Muscle of leg (tissue), 11 donors: ENCODE measurements around the gene STAB2. TPM values are rescaled to one million over a fixed set of nuclear protein-coding genes. Genes with fewer than 3 reads are reported as not detected.

Experiments used
- DNase-seq: peaks from one replicate; pipeline ENCODE4 v3.0.0; 2013
- H3K27ac ChIP-seq: one replicate; pipeline ENCODE4 v1.5.1; 2013; ENCODE audit warnings: mild to moderate bottlenecking, low read length, control low read depth
- H3K27me3 ChIP-seq: one replicate; pipeline ENCODE4 v1.6.1; 2013; ENCODE audit warnings: low read length; ENCODE audit not compliant: control insufficient read depth, insufficient read depth
- H3K36me3 ChIP-seq: one replicate; pipeline ENCODE4 v1.6.1; 2013; ENCODE audit warnings: low read length; ENCODE audit not compliant: control insufficient read depth, insufficient read depth
- H3K4me1 ChIP-seq: one replicate; pipeline ENCODE4 v1.6.1; 2013; ENCODE audit warnings: low read length; ENCODE audit not compliant: control insufficient read depth, insufficient read depth
- H3K4me3 ChIP-seq: one replicate; pipeline ENCODE4 v1.5.1; 2013; ENCODE audit warnings: low read length, control low read depth
- H3K9me3 ChIP-seq: replicated peaks from 2 replicates; pipeline ENCODE4 v1.6.1; 2013; ENCODE audit warnings: low read depth, low read length; ENCODE audit not compliant: control insufficient read depth
- WGBS: methylation state at CpG from one replicate; pipeline ENCODE4 v1.1.5; 2013; ENCODE audit warnings: missing lambda C conversion rate; ENCODE audit not compliant: insufficient coverage; 5-methylcytosine and 5-hydroxymethylcytosine counted together
- polyA plus RNA-seq, 8 donors: library from polyadenylated mRNA; unstranded; fragments of 120-200 nt; gene quantifications; one replicate each; pipeline versions ENCODE4 v1.2.1 to v1.2.3, GENCODE V29; 2013; ENCODE audit warnings: inconsistent platforms in 1 of 8, low replicate concordance in 1 of 8; ENCODE audit not compliant: insufficient read length in 8 of 8, insufficient read depth in 1 of 8
- total RNA-seq: library from RNA; stranded (reverse); fragments of 120-200 nt; gene quantifications from one replicate; pipeline ENCODE4 v1.2.4, GENCODE V29; 2013

The STAB2 gene
- total and polyA plus RNA-seq, 9 donors, result 0.86 to 6.0 (median 2.5) TPM

- Histone ChIP-seq H3K27me3 (no peaks in the 10 kb centered on the region), H3K36me3 (no peaks in the 10 kb centered on the region), H3K4me1 (peaks cover 3% of the 10 kb centered on the region), H3K9me3 (no peaks in the 10 kb centered on the region), H3K4me3 (no peak overlapping the region), H3K27ac (peak overlapping the region; percentile 77)
- DNase-seq, result peak; percentile 82
- WGBS, result no CpG with 5 or more reads among the region's 3 CpGs
These were observed 30.0 kb upstream of the STAB2 start for GRCh38 chr12:103556890-103557627.

GRCh38 chr12:103557628-103558010, 29.5 kb upstream of the STAB2 start:
- peak; percentile 54 for DNase-seq
- no peaks in the 10 kb centered on the region for H3K36me3 ChIP-seq
- no peaks in the 10 kb centered on the region for H3K27me3 ChIP-seq
- H3K4me3 ChIP-seq, result no peak overlapping the region
- H3K4me1 ChIP-seq, result peaks cover 3% of the 10 kb centered on the region
- peak overlapping the region; percentile 77 for H3K27ac ChIP-seq
- 69% methylated on average over 2 of the region's 2 CpGs for WGBS
- H3K9me3 ChIP-seq, result no peaks in the 10 kb centered on the region

GRCh38 chr12:103558879-103559278, 28.2 kb upstream of the STAB2 start:
- H3K4me1 ChIP-seq, result no peaks in the 10 kb centered on the region
- no peaks in the 10 kb centered on the region for H3K9me3 ChIP-seq
- no peaks in the 10 kb centered on the region for H3K27me3 ChIP-seq
- no peak overlapping the region for H3K27ac ChIP-seq
- no peaks in the 10 kb centered on the region for H3K36me3 ChIP-seq
- no peak overlapping the region for H3K4me3 ChIP-seq
- no CpG with 5 or more reads among the region's 1 CpG for WGBS
- DNase-seq, result no peak

GRCh38 chr12:103560604-103561101, 26.4 kb upstream of the STAB2 start:
- no peak for DNase-seq
- no peaks in the 10 kb centered on the region for H3K27me3 ChIP-seq
- H3K27ac ChIP-seq, result no peak overlapping the region
- H3K9me3 ChIP-seq, result peaks cover 14% of the 10 kb centered on the region
- 93% methylated on average over 2 of the region's 2 CpGs for WGBS
- H3K4me3 ChIP-seq, result no peak overlapping the region
- no peaks in the 10 kb centered on the region for H3K4me1 ChIP-seq
- no peaks in the 10 kb centered on the region for H3K36me3 ChIP-seq

- 85% methylated on average over 3 of the region's 5 CpGs for WGBS
- Histone ChIP-seq H3K4me3 (no peak overlapping the region), H3K27ac (no peak overlapping the region), H3K36me3 (no peaks in the 10 kb centered on the region), H3K4me1 (no peaks in the 10 kb centered on the region), H3K27me3 (no peaks in the 10 kb centered on the region), H3K9me3 (peaks cover 14% of the 10 kb centered on the region)
- DNase-seq, result no peak
These were observed 25.9 kb upstream of the STAB2 start for GRCh38 chr12:103561174-103561573.

- no CpG with 5 or more reads among the region's 1 CpG for WGBS
These were observed 20.7 kb upstream of the STAB2 start for GRCh38 chr12:103566398-103566797.

GRCh38 chr12:103569278-103569677, 17.8 kb upstream of the STAB2 start:
- WGBS, result no CpG with 5 or more reads among the region's 1 CpG
- Histone ChIP-seq H3K27ac (no peak overlapping the region), H3K27me3 (peaks cover 2% of the 10 kb centered on the region), H3K4me1 (peaks cover 2% of the 10 kb centered on the region), H3K9me3 (peaks cover 16% of the 10 kb centered on the region), H3K4me3 (no peak overlapping the region), H3K36me3 (no peaks in the 10 kb centered on the region)
- no peak for DNase-seq

More at GRCh38 chr12:103566398-103566797, 20.7 kb upstream of the STAB2 start:
- no peak overlapping the region for H3K4me3 ChIP-seq
- peaks cover 2% of the 10 kb centered on the region for H3K4me1 ChIP-seq
- no peak overlapping the region for H3K27ac ChIP-seq
- no peak for DNase-seq
- peaks cover 2% of the 10 kb centered on the region for H3K27me3 ChIP-seq
- peaks cover 18% of the 10 kb centered on the region for H3K9me3 ChIP-seq
- no peaks in the 10 kb centered on the region for H3K36me3 ChIP-seq

- no peaks in the 10 kb centered on the region for H3K36me3 ChIP-seq
- peak; percentile 55 for DNase-seq
- peaks cover 8% of the 10 kb centered on the region for H3K4me1 ChIP-seq
- 11% methylated on average over 15 of the region's 18 CpGs for WGBS
- peaks cover 2% of the 10 kb centered on the region for H3K9me3 ChIP-seq
- peak overlapping the region; percentile 77 for H3K27ac ChIP-seq
- H3K27me3 ChIP-seq, result peaks cover 2% of the 10 kb centered on the region
- peak overlapping the region; percentile 4 for H3K4me3 ChIP-seq
These were observed 15.8 kb upstream of the STAB2 start for GRCh38 chr12:103571286-103571685.

- Histone ChIP-seq H3K4me1 (peaks cover 8% of the 10 kb centered on the region), H3K27ac (no peak overlapping the region), H3K36me3 (no peaks in the 10 kb centered on the region), H3K4me3 (no peak overlapping the region), H3K9me3 (no peaks in the 10 kb centered on the region), H3K27me3 (peaks cover 2% of the 10 kb centered on the region)
- no peak for DNase-seq
- 80% methylated on average over 1 of the region's 4 CpGs for WGBS
These were observed 14.6 kb upstream of the STAB2 start for GRCh38 chr12:103572312-103573045.

GRCh38 chr12:103573185-103573584, 13.9 kb upstream of the STAB2 start:
- peak; percentile 40 for DNase-seq
- H3K36me3 ChIP-seq, result no peaks in the 10 kb centered on the region
- no peak overlapping the region for H3K4me3 ChIP-seq
- H3K9me3 ChIP-seq, result no peaks in the 10 kb centered on the region
- peaks cover 2% of the 10 kb centered on the region for H3K27me3 ChIP-seq
- H3K27ac ChIP-seq, result no peak overlapping the region
- peaks cover 8% of the 10 kb centered on the region for H3K4me1 ChIP-seq
- 30% methylated on average over 2 of the region's 3 CpGs for WGBS
